HEK293 (cell line): ENCODE measurements around the gene USO1.

Source experiments
- CTCF ChIA-PET: fragments of 350-600 bp; formaldehyde crosslinking; extraction: SDS; loops from one replicate; lab custom pipeline; 2021; ENCODE audit warnings: antibody characterized with exemption; lab: Yijun Ruan, JAX
- POLR2A ChIA-PET: fragments of 300-600 bp; formaldehyde crosslinking; extraction: SDS; loops from one replicate; lab custom pipeline; 2020; ENCODE audit warnings: antibody characterized with exemption, inconsistent platforms; lab: Yijun Ruan, JAX
- H3K27ac ChIP-seq: fragments of 200-500 bp; sonication (Bioruptor generic); 2 replicates; pipeline ENCODE4 v1.5.1; 2014; ENCODE audit warnings: low read depth, low read length, control low read depth, inconsistent platforms; ENCODE audit errors: extremely low read depth
- H3K36me3 ChIP-seq, 2 experiments: fragments of 200-500 bp in 1 of 2; sonication (Bioruptor generic) in 1 of 2; 1 replicate in 1 of 2; 2 replicates in 1 of 2; pipeline ENCODE4 v1.5.1; 2014 to 2017; ENCODE audit warnings: inconsistent platforms in 2 of 2, low read length in 2 of 2; ENCODE audit not compliant: control insufficient read depth in 2 of 2, insufficient read depth in 1 of 2
- H3K4me1 ChIP-seq: fragments of 200-500 bp; sonication (Bioruptor generic); 2 replicates; pipeline ENCODE4 v1.5.1; 2014; ENCODE audit warnings: mild to moderate bottlenecking, low read length, inconsistent platforms; ENCODE audit not compliant: control insufficient read depth, insufficient read depth
- H3K4me3 ChIP-seq: 2 replicates; pipeline ENCODE4 v1.5.1; 2011; ENCODE audit warnings: low read depth, mild to moderate bottlenecking, control low read depth, low read length, moderate library complexity
- H3K9me3 ChIP-seq: fragments of 200-500 bp; sonication (Bioruptor generic); 2 replicates; pipeline ENCODE4 v1.5.1; 2014; ENCODE audit warnings: low read depth, low read length, inconsistent platforms; ENCODE audit not compliant: control insufficient read depth, insufficient read depth
- BCL11A ChIP-seq: fragments of 450-650 bp; formaldehyde crosslinking; IDR thresholded peaks from 2 replicates; pipeline ENCODE4 v1.5.1; 2016; ENCODE audit warnings: low read depth, missing biosample characterization, missing genetic modification characterization
- KLF7 ChIP-seq: fragments of 450-650 bp; formaldehyde crosslinking; IDR thresholded peaks from 2 replicates; pipeline ENCODE4 v1.5.1; 2016; ENCODE audit warnings: missing biosample characterization, missing genetic modification characterization, borderline replicate concordance
- SETDB1 ChIP-seq: IDR thresholded peaks from one replicate; pipeline ENCODE4 v1.6.1; 2017; ENCODE audit warnings: mild to moderate bottlenecking, low read length, moderate library complexity, mixed read lengths; ENCODE audit not compliant: insufficient read length
- ZBTB17 ChIP-seq: fragments of 450-650 bp; formaldehyde crosslinking; IDR thresholded peaks from 2 replicates; pipeline ENCODE4 v1.5.1; 2016; ENCODE audit warnings: missing biosample characterization, missing genetic modification characterization
- ZBTB21 ChIP-seq: fragments of 450-650 bp; formaldehyde crosslinking; IDR thresholded peaks from 2 replicates; pipeline ENCODE4 v1.5.1; 2017; ENCODE audit warnings: missing biosample characterization, missing genetic modification characterization
- ZBTB8A ChIP-seq: fragments of 450-650 bp; formaldehyde crosslinking; IDR thresholded peaks from 2 replicates; pipeline ENCODE4 v1.5.1; 2016; ENCODE audit warnings: missing biosample characterization, missing genetic modification characterization
- ZFP69B ChIP-seq: fragments of 450-650 bp; formaldehyde crosslinking; IDR thresholded peaks from 2 replicates; pipeline ENCODE4 v1.5.1; 2016; ENCODE audit warnings: missing biosample characterization, missing genetic modification characterization
- ZIC2 ChIP-seq: fragments of 450-650 bp; formaldehyde crosslinking; IDR thresholded peaks from 2 replicates; pipeline ENCODE4 v1.5.1; 2016; ENCODE audit warnings: missing biosample characterization, missing genetic modification characterization
- ZNF114 ChIP-seq: fragments of 450-650 bp; formaldehyde crosslinking; IDR thresholded peaks from 2 replicates; pipeline ENCODE4 v1.5.0; 2017; ENCODE audit warnings: missing biosample characterization, missing genetic modification characterization
- ZNF202 ChIP-seq: fragments of 450-650 bp; formaldehyde crosslinking; IDR thresholded peaks from 2 replicates; pipeline ENCODE4 v1.5.1; 2016; ENCODE audit warnings: missing biosample characterization, missing genetic modification characterization, borderline replicate concordance
- ZNF221 ChIP-seq: fragments of 450-650 bp; formaldehyde crosslinking; IDR thresholded peaks from 2 replicates; pipeline ENCODE4 v1.5.1; 2017; ENCODE audit warnings: missing biosample characterization, missing genetic modification characterization, borderline replicate concordance
- ZNF239 ChIP-seq: fragments of 450-650 bp; formaldehyde crosslinking; IDR thresholded peaks from 2 replicates; pipeline ENCODE4 v1.5.1; 2016; ENCODE audit warnings: missing biosample characterization, missing genetic modification characterization
- ZNF24 ChIP-seq: fragments of 450-650 bp; formaldehyde crosslinking; IDR thresholded peaks from 2 replicates; pipeline ENCODE4 v1.5.1; 2016; ENCODE audit warnings: missing biosample characterization, missing genetic modification characterization
- ZNF248 ChIP-seq: fragments of 450-650 bp; formaldehyde crosslinking; IDR thresholded peaks from 2 replicates; pipeline ENCODE4 v1.5.1; 2017; ENCODE audit warnings: missing biosample characterization, missing genetic modification characterization
- ZNF354C ChIP-seq: fragments of 450-650 bp; formaldehyde crosslinking; IDR thresholded peaks from 2 replicates; pipeline ENCODE4 v1.5.1; 2016; ENCODE audit warnings: missing biosample characterization, missing genetic modification characterization, low read depth, borderline replicate concordance
- ZNF426 ChIP-seq: fragments of 450-650 bp; formaldehyde crosslinking; IDR thresholded peaks from 2 replicates; pipeline ENCODE4 v1.5.1; 2017; ENCODE audit warnings: missing biosample characterization, missing genetic modification characterization, mild to moderate bottlenecking, inconsistent platforms, moderate library complexity
- ZNF433 ChIP-seq: fragments of 450-650 bp; formaldehyde crosslinking; IDR thresholded peaks from 2 replicates; pipeline ENCODE4 v1.5.1; 2016; ENCODE audit warnings: missing biosample characterization, missing genetic modification characterization, low read depth
- ZNF48 ChIP-seq: fragments of 450-650 bp; formaldehyde crosslinking; IDR thresholded peaks from 2 replicates; pipeline ENCODE4 v1.5.1; 2016; ENCODE audit warnings: missing biosample characterization, missing genetic modification characterization
- ZNF529 ChIP-seq: fragments of 450-650 bp; formaldehyde crosslinking; IDR thresholded peaks from 2 replicates; pipeline ENCODE4 v1.5.1; 2017; ENCODE audit warnings: missing genetic modification characterization, missing biosample characterization; ENCODE audit not compliant: insufficient replicate concordance
- ZNF530 ChIP-seq: fragments of 450-650 bp; formaldehyde crosslinking; IDR thresholded peaks from 2 replicates; pipeline ENCODE4 v1.5.1; 2016; ENCODE audit warnings: low read depth, missing biosample characterization, missing genetic modification characterization
- ZNF555 ChIP-seq: fragments of 450-650 bp; formaldehyde crosslinking; conservative IDR thresholded peaks from 2 replicates; pipeline ENCODE4 v1.5.1; 2017; ENCODE audit warnings: missing biosample characterization, mild to moderate bottlenecking, missing genetic modification characterization, inconsistent platforms
- ZNF623 ChIP-seq: fragments of 450-650 bp; formaldehyde crosslinking; IDR thresholded peaks from 2 replicates; pipeline ENCODE4 v1.5.1; 2016; ENCODE audit warnings: missing biosample characterization, missing genetic modification characterization
- ZNF701 ChIP-seq: fragments of 450-650 bp; formaldehyde crosslinking; IDR thresholded peaks from 2 replicates; pipeline ENCODE4 v1.5.1; 2016; ENCODE audit warnings: missing biosample characterization, missing genetic modification characterization
- ZNF785 ChIP-seq: fragments of 450-650 bp; formaldehyde crosslinking; IDR thresholded peaks from 2 replicates; pipeline ENCODE4 v1.5.1; 2016; ENCODE audit warnings: missing biosample characterization, missing genetic modification characterization
- ZNF843 ChIP-seq: fragments of 450-650 bp; formaldehyde crosslinking; IDR thresholded peaks from 2 replicates; pipeline ENCODE4 v1.5.1; 2016; ENCODE audit warnings: missing biosample characterization, missing genetic modification characterization
- TF ChIP-seq, protein P1 (sequence below): fragments of 450-650 bp; formaldehyde crosslinking; IDR thresholded peaks from 2 replicates; pipeline ENCODE4 v1.5.1; 2016; ENCODE audit warnings: missing biosample characterization, missing genetic modification characterization
- TF ChIP-seq, protein P2 (sequence below): fragments of 450-650 bp; formaldehyde crosslinking; IDR thresholded peaks from 2 replicates; pipeline ENCODE4; 2016; ENCODE audit warnings: missing biosample characterization, missing genetic modification characterization
- TF ChIP-seq, protein P3 (sequence below): fragments of 450-650 bp; formaldehyde crosslinking; IDR thresholded peaks from 2 replicates; pipeline ENCODE4 v1.5.1; 2016; ENCODE audit warnings: missing biosample characterization, missing genetic modification characterization
- TF ChIP-seq, protein P4 (sequence below): fragments of 450-650 bp; formaldehyde crosslinking; optimal IDR thresholded peaks from 2 replicates; pipeline ENCODE3; 2016; ENCODE audit warnings: missing biosample characterization, mild to moderate bottlenecking, missing genetic modification characterization

USO1 gene

DNA sequence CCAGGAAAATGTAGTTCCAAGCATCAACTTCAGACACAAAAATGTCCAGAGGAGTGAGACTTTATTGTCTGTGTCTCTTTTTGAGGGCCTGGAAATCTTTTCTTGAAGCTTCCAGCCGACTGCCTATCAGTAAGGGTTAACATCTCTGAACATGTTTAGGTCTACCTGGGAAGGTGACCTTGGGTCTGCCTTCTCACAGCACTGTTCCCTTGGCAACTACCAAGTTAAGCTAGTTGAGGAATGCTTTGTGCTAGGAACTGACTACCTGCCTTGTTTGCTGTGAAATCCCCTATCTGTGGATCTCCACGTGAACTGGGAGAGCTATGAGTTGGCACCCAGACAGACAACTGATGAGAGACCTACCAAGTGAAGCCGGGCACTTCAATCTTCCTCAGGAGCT, 96.3 kb downstream of the USO1 start:
- Histone ChIP-seq H3K4me3 (no peak overlapping the region), H3K9me3 (no peaks in the 10 kb centered on the region), H3K36me3 (peaks cover 0 to 6% of the 10 kb centered on the region in 2 experiments; a peak in 1 of 3 replicates), H3K27ac (no peak overlapping the region), H3K4me1 (no peaks in the 10 kb centered on the region)
- TF ChIP-seq ZFP69B (tag by site-specific recombination) (no peak), ZNF433 (tag by site-specific recombination) (no peak), SETDB1 (no peak), ZNF785 (tag by site-specific recombination) (no peak), ZIC2 (no peak), ZNF530 (tag by site-specific recombination) (no peak), ZNF114 (tag by site-specific recombination) (no peak), ZNF623 (tag by site-specific recombination) (no peak), ZNF239 (tag by site-specific recombination) (no peak), KLF7 (tag by site-specific recombination) (no peak), ZNF221 (tag by site-specific recombination) (no peak), ZBTB21 (tag by site-specific recombination) (no peak), ZNF202 (tag by site-specific recombination) (no peak), BCL11A (tag by site-specific recombination) (no peak)
- TF ChIP-seq, protein P1, sequence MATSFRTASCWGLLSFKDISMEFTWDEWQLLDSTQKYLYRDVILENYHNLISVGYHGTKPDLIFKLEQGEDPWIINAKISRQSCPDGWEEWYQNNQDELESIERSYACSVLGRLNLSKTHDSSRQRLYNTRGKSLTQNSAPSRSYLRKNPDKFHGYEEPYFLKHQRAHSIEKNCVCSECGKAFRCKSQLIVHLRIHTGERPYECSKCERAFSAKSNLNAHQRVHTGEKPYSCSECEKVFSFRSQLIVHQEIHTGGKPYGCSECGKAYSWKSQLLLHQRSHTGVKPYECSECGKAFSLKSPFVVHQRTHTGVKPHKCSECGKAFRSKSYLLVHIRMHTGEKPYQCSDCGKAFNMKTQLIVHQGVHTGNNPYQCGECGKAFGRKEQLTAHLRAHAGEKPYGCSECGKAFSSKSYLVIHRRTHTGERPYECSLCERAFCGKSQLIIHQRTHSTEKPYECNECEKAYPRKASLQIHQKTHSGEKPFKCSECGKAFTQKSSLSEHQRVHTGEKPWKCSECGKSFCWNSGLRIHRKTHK (tag by site-specific recombination): no peak
- TF ChIP-seq, protein P2, sequence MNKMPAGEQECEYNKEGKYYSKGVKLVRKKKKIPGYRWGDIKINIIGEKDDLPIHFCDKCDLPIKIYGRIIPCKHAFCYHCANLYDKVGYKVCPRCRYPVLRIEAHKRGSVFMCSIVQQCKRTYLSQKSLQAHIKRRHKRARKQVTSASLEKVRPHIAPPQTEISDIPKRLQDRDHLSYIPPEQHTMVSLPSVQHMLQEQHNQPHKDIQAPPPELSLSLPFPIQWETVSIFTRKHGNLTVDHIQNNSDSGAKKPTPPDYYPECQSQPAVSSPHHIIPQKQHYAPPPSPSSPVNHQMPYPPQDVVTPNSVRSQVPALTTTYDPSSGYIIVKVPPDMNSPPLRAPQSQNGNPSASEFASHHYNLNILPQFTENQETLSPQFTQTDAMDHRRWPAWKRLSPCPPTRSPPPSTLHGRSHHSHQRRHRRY: no peak
- CTCF ChIA-PET: interaction anchor here (0.6 kb wide), 1 partner anchor 98 kb away, joined by 3 read pairs; no protein-coding TSS in a partner anchor
- POLR2A ChIA-PET: no interaction called here

DNA sequence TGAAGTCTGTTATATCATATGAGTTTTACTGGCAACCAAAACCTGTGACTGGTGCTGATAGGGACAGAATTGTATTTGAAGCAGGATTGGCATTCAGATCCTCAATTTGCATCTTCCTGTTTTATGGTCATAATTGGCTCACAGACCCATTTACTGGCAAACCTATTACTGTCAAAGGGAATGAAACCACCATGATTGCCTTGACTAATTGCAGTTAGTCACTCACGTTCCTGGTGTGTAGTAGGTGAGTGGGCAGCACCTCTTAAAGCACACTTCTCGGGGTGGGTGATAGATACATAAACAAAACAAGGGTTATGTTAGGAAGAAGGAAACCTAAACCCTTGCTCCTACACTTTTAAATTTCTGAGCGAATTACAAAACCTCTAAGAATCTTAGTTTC, 96.8 kb downstream of the USO1 start:
- POLR2A ChIA-PET: no interaction called here

More for the DNA sequence above, 96.8 kb downstream of the USO1 start:
- no peaks in the 10 kb centered on the region for H3K9me3 ChIP-seq
- no peaks in the 10 kb centered on the region for H3K4me1 ChIP-seq
- CTCF ChIA-PET: interaction anchor here (0.6 kb wide), 1 partner anchor 98 kb away, joined by 3 read pairs; no protein-coding TSS in a partner anchor
- H3K36me3 ChIP-seq: peaks cover 0 to 6% of the 10 kb centered on the region in 2 experiments; a peak in 1 of 3 replicates
- TF ChIP-seq ZNF555: no peak
- no peak for TF ChIP-seq ZNF843 (tag by site-specific recombination)
- no peak for TF ChIP-seq ZNF426 (tag by site-specific recombination)
- TF ChIP-seq ZNF48 (tag by site-specific recombination): no peak
- no peak for TF ChIP-seq ZNF354C (tag by site-specific recombination)
- no peak for TF ChIP-seq ZNF701
- no peak for TF ChIP-seq ZBTB8A (tag by site-specific recombination)
- no peak for TF ChIP-seq ZBTB17 (tag by site-specific recombination)
- TF ChIP-seq ZNF24: no peak
- TF ChIP-seq, protein P3, sequence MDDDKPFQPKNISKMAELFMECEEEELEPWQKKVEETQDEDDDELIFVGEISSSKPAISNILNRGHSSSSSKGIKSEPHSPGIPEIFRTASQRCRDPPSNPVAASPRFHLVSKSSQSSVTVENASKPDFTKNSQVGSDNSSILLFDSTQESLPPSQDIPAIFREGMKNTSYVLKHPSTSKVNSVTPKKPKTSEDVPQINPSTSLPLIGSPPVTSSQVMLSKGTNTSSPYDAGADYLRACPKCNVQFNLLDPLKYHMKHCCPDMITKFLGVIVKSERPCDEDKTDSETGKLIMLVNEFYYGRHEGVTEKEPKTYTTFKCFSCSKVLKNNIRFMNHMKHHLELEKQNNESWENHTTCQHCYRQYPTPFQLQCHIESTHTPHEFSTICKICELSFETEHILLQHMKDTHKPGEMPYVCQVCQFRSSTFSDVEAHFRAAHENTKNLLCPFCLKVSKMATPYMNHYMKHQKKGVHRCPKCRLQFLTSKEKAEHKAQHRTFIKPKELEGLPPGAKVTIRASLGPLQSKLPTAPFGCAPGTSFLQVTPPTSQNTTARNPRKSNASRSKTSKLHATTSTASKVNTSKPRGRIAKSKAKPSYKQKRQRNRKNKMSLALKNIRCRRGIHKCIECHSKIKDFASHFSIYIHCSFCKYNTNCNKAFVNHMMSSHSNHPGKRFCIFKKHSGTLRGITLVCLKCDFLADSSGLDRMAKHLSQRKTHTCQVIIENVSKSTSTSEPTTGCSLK (tag by site-specific recombination): no peak
- TF ChIP-seq, protein P4, sequence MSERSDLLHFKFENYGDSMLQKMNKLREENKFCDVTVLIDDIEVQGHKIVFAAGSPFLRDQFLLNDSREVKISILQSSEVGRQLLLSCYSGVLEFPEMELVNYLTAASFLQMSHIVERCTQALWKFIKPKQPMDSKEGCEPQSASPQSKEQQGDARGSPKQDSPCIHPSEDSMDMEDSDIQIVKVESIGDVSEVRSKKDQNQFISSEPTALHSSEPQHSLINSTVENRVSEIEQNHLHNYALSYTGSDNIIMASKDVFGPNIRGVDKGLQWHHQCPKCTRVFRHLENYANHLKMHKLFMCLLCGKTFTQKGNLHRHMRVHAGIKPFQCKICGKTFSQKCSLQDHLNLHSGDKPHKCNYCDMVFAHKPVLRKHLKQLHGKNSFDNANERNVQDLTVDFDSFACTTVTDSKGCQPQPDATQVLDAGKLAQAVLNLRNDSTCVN: no peak
- no peak for TF ChIP-seq ZNF529 (tag by site-specific recombination)
- TF ChIP-seq ZNF248 (tag by site-specific recombination): no peak
- H3K27ac ChIP-seq: no peak overlapping the region
- no peak overlapping the region for H3K4me3 ChIP-seq
